ENCODE measurements around the gene WWTR1.

WWTR1 gene

DNA sequence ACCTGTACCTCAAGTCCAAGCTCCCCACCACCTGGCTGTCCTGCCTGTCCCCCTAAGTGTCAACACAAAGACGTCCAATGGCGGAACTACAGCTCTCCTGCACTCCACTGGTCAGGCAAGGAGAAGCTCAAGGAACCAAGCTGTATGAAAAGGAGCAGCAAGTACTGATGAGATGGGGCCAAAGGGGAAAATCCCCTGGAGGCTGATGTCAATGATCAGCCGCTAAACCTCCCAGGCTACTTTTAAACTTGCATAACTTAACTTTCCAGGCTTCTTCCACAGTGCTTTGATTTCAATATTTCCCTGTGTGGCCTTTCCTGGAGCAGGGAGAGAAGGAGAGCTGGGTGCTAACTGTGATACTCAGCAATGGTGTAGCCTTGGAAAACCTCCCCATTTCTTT, 148.3 kb downstream of the WWTR1 start:
- Histone ChIP-seq H3K4me3 (no peak overlapping the region), H3K4me1 (no peaks in the 10 kb centered on the region; the same call in 1 of the 2 replicates), H3K27ac (no peak overlapping the region), H3K9me3 (no peaks in the 10 kb centered on the region), H3K27me3 (no peaks in the 10 kb centered on the region), H3K36me3 (no peaks in the 10 kb centered on the region), H3K4me2 (no peak overlapping the region), H4K20me1 (no peaks in the 10 kb centered on the region), H3K9ac (no peak overlapping the region)
- no peak for TF ChIP-seq Cebpa-rat (IDR thresholded peaks at IDR 0.05)

- Histone ChIP-seq H3K27me3 (no peaks in the 10 kb centered on the region), H3K4me1 (no peaks in the 10 kb centered on the region; the same call in 1 of the 2 replicates), H3K4me2 (no peak overlapping the region), H3K4me3 (no peak overlapping the region), H4K20me1 (no peaks in the 10 kb centered on the region), H3K9ac (no peak overlapping the region), H3K27ac (no peak overlapping the region), H3K9me3 (no peaks in the 10 kb centered on the region), H3K36me3 (no peaks in the 10 kb centered on the region)
- no peak for TF ChIP-seq Cebpa-rat (IDR thresholded peaks at IDR 0.05)
Measured at GRCh38 chr3:149507491-149508324, 150.1 kb downstream of the WWTR1 start.

DNA sequence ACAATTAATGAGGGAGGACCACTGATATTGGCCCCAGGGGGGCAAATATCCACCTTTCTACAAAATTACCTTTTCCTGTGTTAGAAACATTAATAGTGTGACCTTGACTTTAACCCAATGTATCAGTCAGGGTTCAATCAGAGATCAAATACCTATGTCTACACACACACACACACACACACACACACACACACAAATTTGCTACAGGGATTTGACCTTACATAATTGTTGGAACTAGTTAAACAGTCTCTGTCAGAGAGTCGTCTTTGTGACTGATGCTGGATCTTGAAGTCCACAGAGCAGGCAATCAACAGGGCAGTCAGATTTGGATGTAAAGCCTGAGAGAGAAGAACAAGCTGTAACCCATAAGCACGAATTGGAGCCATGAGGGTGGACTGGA, 150.9 kb downstream of the WWTR1 start:
- Histone ChIP-seq H3K9ac (no peak overlapping the region), H3K4me3 (no peak overlapping the region), H3K27ac (no peak overlapping the region), H3K4me2 (no peak overlapping the region), H3K9me3 (no peaks in the 10 kb centered on the region), H4K20me1 (no peaks in the 10 kb centered on the region), H3K27me3 (no peaks in the 10 kb centered on the region), H3K4me1 (no peaks in the 10 kb centered on the region; the same call in 1 of the 2 replicates), H3K36me3 (no peaks in the 10 kb centered on the region)
- TF ChIP-seq Cebpa-rat (IDR thresholded peaks at IDR 0.05), result no peak

DNA sequence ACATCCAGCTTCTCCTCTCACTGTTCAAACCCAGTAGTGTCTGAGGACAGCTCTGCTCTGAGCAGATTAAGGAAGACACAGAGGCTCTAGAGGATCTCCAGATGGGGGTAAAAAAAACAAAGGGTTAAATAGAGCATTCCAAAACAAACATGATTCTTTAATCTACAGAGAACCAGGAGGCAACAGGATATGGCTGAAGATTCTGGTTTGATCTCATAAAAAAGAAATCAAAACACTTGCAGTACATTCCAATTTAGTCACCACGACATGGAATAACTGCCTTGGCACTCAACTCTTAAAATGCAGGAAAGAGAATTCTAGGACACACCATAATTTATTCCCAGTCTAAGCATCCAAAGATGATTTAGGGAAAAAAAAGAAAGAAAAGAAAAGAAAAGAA, 151.3 kb downstream of the WWTR1 start:
- Histone ChIP-seq H3K4me1 (no peaks in the 10 kb centered on the region; the same call in 1 of the 2 replicates), H3K36me3 (no peaks in the 10 kb centered on the region), H3K4me2 (no peak overlapping the region), H3K27ac (no peak overlapping the region), H4K20me1 (no peaks in the 10 kb centered on the region), H3K9ac (no peak overlapping the region), H3K4me3 (no peak overlapping the region), H3K9me3 (no peaks in the 10 kb centered on the region), H3K27me3 (no peaks in the 10 kb centered on the region)
- TF ChIP-seq Cebpa-rat (IDR thresholded peaks at IDR 0.05), result no peak

DNA sequence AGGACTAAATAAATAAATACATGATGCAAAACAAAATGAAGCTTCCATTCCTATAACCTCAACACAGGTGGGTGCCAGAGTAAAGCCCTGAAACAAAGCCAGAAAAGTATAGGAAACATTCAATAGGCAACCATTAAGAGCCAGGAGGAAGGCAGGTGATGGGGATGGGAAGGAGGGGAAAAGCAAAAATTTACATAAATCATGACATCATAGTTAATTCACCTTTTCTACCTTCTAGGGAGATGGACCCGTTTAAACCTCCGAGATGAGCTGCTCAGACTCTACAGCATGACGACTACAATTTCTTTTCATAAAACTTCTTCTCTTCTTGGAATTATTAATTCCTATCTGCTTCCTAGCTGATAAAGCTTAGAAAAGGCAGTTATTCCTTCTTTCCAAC, 155.4 kb downstream of the WWTR1 start:
- H3K4me2 ChIP-seq, result no peak overlapping the region
- H3K4me3 ChIP-seq, result no peak overlapping the region
- H3K36me3 ChIP-seq, result no peaks in the 10 kb centered on the region
- H3K9ac ChIP-seq, result no peak overlapping the region
- no peaks in the 10 kb centered on the region for H3K9me3 ChIP-seq
- no peaks in the 10 kb centered on the region for H3K27me3 ChIP-seq
- no peak overlapping the region for H3K27ac ChIP-seq
- H4K20me1 ChIP-seq, result no peaks in the 10 kb centered on the region
- TF ChIP-seq Cebpa-rat (IDR thresholded peaks at IDR 0.05), result no peak
- H3K4me1 ChIP-seq, result no peaks in the 10 kb centered on the region

DNA sequence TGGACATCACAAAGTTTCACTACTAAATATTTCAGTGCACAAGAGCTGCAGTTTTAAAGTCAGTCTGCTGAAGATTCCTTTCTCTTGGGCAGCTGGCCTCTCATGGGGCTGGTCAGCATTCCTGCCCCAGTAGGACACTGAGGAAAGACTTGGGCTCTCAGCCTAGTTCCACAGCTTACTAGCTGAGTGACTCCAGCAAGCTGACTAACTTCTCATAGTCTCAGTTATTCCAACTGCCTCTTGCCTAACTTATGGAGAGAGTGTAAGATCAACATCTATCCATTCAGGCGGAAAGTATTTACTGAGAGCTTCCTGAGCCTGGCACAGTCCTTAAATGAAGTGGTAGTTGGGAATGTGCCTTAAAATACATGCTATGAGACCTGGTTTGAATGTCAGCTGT, 156.3 kb downstream of the WWTR1 start:
- Histone ChIP-seq H4K20me1 (no peaks in the 10 kb centered on the region), H3K27ac (no peak overlapping the region), H3K4me1 (no peaks in the 10 kb centered on the region), H3K27me3 (no peaks in the 10 kb centered on the region), H3K9me3 (no peaks in the 10 kb centered on the region), H3K4me2 (no peak overlapping the region), H3K9ac (no peak overlapping the region), H3K4me3 (no peak overlapping the region), H3K36me3 (no peaks in the 10 kb centered on the region)
- no peak for TF ChIP-seq Cebpa-rat (IDR thresholded peaks at IDR 0.05)

GRCh38 chr3:149497966-149498670, 159.7 kb downstream of the WWTR1 start:
- no peaks in the 10 kb centered on the region for H3K4me1 ChIP-seq
- H3K36me3 ChIP-seq, result no peaks in the 10 kb centered on the region
- H3K9ac ChIP-seq, result no peak overlapping the region
- no peak overlapping the region for H3K4me2 ChIP-seq
- no peak overlapping the region for H3K27ac ChIP-seq
- H3K4me3 ChIP-seq, result no peak overlapping the region
- no peaks in the 10 kb centered on the region for H3K9me3 ChIP-seq
- no peaks in the 10 kb centered on the region for H4K20me1 ChIP-seq
- H3K27me3 ChIP-seq, result no peaks in the 10 kb centered on the region
- TF ChIP-seq Cebpa-rat (IDR thresholded peaks at IDR 0.05), result no peak

DNA sequence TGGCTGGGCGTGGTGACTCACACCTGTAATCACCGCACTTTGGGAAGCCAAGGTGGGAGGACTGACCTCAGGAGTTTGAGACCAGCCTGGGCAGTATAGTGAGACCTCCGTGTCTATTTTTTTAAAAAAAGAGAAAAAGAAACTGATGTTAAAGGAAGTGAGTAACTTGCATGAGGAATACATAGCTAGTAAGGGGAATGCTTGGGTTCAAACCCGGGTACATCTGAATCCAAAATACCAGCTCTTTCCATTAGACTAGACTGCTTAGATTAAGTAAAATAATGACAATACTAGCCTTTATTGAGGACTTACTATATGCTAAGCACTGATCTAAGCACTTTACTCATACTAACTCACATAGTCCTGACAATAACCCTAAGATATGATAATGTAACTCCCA, 160.9 kb downstream of the WWTR1 start:
- no peak for TF ChIP-seq Cebpa-rat (IDR thresholded peaks at IDR 0.05)
- no peak overlapping the region for H3K9ac ChIP-seq
- no peaks in the 10 kb centered on the region for H3K9me3 ChIP-seq
- H3K27me3 ChIP-seq, result no peaks in the 10 kb centered on the region
- H3K4me2 ChIP-seq, result no peak overlapping the region
- no peak overlapping the region for H3K27ac ChIP-seq
- no peak overlapping the region for H3K4me3 ChIP-seq
- H3K36me3 ChIP-seq, result no peaks in the 10 kb centered on the region
- H3K4me1 ChIP-seq, result no peaks in the 10 kb centered on the region
- H4K20me1 ChIP-seq, result no peaks in the 10 kb centered on the region

DNA sequence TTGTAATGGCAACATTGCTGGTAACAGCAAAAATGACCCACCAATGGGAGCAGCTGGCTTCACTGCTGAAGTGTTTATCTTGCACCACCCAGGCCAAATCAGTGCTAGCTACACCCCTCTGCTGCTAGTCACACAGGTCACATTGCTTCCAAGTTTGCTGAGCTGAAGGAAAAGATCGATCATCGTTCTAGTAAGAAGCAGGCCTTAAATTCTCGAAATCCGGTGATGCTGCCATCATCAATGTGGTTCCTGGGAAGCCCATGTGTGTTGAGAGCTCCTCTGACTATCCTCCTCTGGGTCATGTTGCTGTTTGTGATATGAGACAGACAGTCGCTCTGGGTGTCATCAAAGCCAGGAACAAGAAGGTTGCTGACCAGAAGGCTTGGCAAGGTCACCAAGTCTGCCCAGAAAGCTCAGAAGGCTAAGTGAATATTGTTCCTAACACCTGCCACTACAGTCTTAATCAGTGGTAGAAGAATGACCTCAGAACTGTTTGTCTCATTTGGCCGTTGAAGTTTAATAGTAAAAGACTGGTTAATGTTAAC, 162.2 kb downstream of the WWTR1 start:
- Histone ChIP-seq H4K20me1 (no peaks in the 10 kb centered on the region), H3K4me2 (no peak overlapping the region), H3K36me3 (no peaks in the 10 kb centered on the region), H3K4me1 (no peaks in the 10 kb centered on the region), H3K4me3 (no peak overlapping the region), H3K9ac (no peak overlapping the region), H3K9me3 (no peaks in the 10 kb centered on the region), H3K27me3 (no peaks in the 10 kb centered on the region), H3K27ac (no peak overlapping the region)
- TF ChIP-seq Cebpa-rat (IDR thresholded peaks at IDR 0.05), result no peak
